Fibroblast of lung (primary cell): ENCODE results near the gene CAMSAP2.

Source experiments
- EZH2 ChIP-seq: IDR thresholded peaks from 2 replicates; pipeline ENCODE4 v1.5.1; 2012; ENCODE audit warnings: low read length, control low read depth, mild to moderate bottlenecking; ENCODE audit errors: missing control alignments
- TF ChIP-seq, protein P1 (sequence below), 2 donors: IDR thresholded peaks in 1 of 2; conservative IDR thresholded peaks in 1 of 2; 1 replicate in 1 of 2; 2 replicates in 1 of 2; pipeline ENCODE4 v1.5.1; 2011 to 2012; ENCODE audit warnings: low read length in 2 of 2, control low read depth in 1 of 2, inconsistent platforms in 1 of 2, low read depth in 1 of 2, mild to moderate bottlenecking in 1 of 2

GRCh38 chr1:200704986-200705500 is 33.6 kb upstream of the CAMSAP2 start:
- TF ChIP-seq, protein P1, sequence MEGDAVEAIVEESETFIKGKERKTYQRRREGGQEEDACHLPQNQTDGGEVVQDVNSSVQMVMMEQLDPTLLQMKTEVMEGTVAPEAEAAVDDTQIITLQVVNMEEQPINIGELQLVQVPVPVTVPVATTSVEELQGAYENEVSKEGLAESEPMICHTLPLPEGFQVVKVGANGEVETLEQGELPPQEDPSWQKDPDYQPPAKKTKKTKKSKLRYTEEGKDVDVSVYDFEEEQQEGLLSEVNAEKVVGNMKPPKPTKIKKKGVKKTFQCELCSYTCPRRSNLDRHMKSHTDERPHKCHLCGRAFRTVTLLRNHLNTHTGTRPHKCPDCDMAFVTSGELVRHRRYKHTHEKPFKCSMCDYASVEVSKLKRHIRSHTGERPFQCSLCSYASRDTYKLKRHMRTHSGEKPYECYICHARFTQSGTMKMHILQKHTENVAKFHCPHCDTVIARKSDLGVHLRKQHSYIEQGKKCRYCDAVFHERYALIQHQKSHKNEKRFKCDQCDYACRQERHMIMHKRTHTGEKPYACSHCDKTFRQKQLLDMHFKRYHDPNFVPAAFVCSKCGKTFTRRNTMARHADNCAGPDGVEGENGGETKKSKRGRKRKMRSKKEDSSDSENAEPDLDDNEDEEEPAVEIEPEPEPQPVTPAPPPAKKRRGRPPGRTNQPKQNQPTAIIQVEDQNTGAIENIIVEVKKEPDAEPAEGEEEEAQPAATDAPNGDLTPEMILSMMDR (conservative IDR thresholded peaks at IDR 0.05 in 1 of 2, IDR thresholded peaks at IDR 0.05 in 1 of 2; ENCODE audit: low read depth in 1 of 2, low read length in 2 of 2): no peak
- TF ChIP-seq EZH2: no peak
